ENCODE measurements around the gene MAP2K5.

- TF ChIP-seq EP300 (IDR thresholded peaks at IDR 0.05; ENCODE audit: borderline replicate concordance), result no peak
- TF ChIP-seq TCF12 (IDR thresholded peaks at IDR 0.05; ENCODE audit: low read depth), result no peak
- TF ChIP-seq TAF1 (IDR thresholded peaks at IDR 0.05; ENCODE audit: low read depth), result no peak
Measured at GRCh38 chr15:67587754-67588153, 45.3 kb downstream of the MAP2K5 start.
